Mesothelial cell of epicardium (in vitro differentiated cells): ENCODE measurements around the gene PRSS12. TPM values are rescaled to one million over a fixed set of nuclear protein-coding genes. Genes with fewer than 3 reads are reported as not detected.

Source experiments
- DNase-seq, 2 experiments: peaks; one replicate each; pipeline ENCODE4 v3.0.0; 2021; ENCODE audit warnings: low spot score in 2 of 2; ENCODE audit not compliant: unreplicated experiment in 2 of 2
- H3K27ac Mint-ChIP-seq: 2 replicates; pipeline ENCODE4 v1.8.0; 2021; ENCODE audit warnings: mixed read lengths
- H3K27me3 Mint-ChIP-seq: 2 replicates; pipeline ENCODE4 v1.8.0; 2021; ENCODE audit warnings: low read depth, mixed read lengths
- H3K36me3 Mint-ChIP-seq: 2 replicates; pipeline ENCODE4 v1.8.0; 2021; ENCODE audit warnings: mixed read lengths
- H3K4me1 Mint-ChIP-seq: 2 replicates; pipeline ENCODE4 v1.8.0; 2021; ENCODE audit warnings: mixed read lengths
- H3K4me3 Mint-ChIP-seq: 2 replicates; pipeline ENCODE4 v1.8.0; 2021; ENCODE audit warnings: mild to moderate bottlenecking, moderate library complexity, mixed read lengths
- H3K9me3 Mint-ChIP-seq: 2 replicates; pipeline ENCODE4 v1.8.0; 2021; ENCODE audit warnings: mixed read lengths
- total RNA-seq: library from RNA; stranded (reverse); gene quantifications from 3 replicates; pipeline ENCODE4 v1.2.1, GENCODE V29; 2021
- TF ChIP-seq, protein P1 (sequence below): fragments of 200-600 bp; sonication (generic); IDR thresholded peaks from one replicate; pipeline ENCODE4 v1.5.0; 2021; ENCODE audit warnings: antibody characterized with exemption; ENCODE audit not compliant: unreplicated experiment

The PRSS12 gene
- total RNA-seq, 1 donor from 2014 or later, result 46.7 TPM

- no peaks in the 10 kb centered on the region for H3K9me3 Mint-ChIP-seq
- no peaks in the 10 kb centered on the region for H3K36me3 Mint-ChIP-seq
- TF ChIP-seq, protein P1, sequence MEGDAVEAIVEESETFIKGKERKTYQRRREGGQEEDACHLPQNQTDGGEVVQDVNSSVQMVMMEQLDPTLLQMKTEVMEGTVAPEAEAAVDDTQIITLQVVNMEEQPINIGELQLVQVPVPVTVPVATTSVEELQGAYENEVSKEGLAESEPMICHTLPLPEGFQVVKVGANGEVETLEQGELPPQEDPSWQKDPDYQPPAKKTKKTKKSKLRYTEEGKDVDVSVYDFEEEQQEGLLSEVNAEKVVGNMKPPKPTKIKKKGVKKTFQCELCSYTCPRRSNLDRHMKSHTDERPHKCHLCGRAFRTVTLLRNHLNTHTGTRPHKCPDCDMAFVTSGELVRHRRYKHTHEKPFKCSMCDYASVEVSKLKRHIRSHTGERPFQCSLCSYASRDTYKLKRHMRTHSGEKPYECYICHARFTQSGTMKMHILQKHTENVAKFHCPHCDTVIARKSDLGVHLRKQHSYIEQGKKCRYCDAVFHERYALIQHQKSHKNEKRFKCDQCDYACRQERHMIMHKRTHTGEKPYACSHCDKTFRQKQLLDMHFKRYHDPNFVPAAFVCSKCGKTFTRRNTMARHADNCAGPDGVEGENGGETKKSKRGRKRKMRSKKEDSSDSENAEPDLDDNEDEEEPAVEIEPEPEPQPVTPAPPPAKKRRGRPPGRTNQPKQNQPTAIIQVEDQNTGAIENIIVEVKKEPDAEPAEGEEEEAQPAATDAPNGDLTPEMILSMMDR, result no peak
- no peak overlapping the region for H3K4me3 Mint-ChIP-seq
- peaks cover 8% of the 10 kb centered on the region for H3K4me1 Mint-ChIP-seq
- H3K27me3 Mint-ChIP-seq, result no peaks in the 10 kb centered on the region
- DNase-seq, result no peak
- peak overlapping the region; percentile 50 for H3K27ac Mint-ChIP-seq
Observed at GRCh38 chr4:118363166-118363565, 10.4 kb upstream of the PRSS12 start.

DNA sequence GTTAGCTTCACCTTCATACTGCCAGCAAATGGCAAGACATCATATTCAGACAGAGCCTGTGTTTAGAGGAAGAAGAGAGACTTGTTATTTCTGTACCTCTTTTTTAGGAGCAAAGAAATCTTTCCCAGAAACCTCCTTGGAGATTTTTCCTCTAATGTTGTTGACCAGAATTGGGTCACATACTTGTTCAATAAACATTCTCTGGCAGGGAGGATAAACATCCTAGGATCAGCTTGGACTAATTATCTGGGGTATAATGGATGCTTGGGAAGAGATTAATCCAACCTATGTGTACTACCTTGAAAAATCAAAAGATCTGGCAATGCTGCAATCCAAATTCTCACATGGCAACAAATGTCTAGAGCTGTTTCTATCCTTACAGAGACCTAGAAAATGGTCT is 8.4 kb upstream of the PRSS12 start:
- peaks cover 17% of the 10 kb centered on the region for H3K4me1 Mint-ChIP-seq
- H3K9me3 Mint-ChIP-seq, result no peaks in the 10 kb centered on the region
- no peak overlapping the region for H3K4me3 Mint-ChIP-seq
- TF ChIP-seq, protein P1, result no peak
- DNase-seq, result no peak
- H3K27me3 Mint-ChIP-seq, result no peaks in the 10 kb centered on the region
- H3K27ac Mint-ChIP-seq, result no peak overlapping the region
- H3K36me3 Mint-ChIP-seq, result no peaks in the 10 kb centered on the region

DNA sequence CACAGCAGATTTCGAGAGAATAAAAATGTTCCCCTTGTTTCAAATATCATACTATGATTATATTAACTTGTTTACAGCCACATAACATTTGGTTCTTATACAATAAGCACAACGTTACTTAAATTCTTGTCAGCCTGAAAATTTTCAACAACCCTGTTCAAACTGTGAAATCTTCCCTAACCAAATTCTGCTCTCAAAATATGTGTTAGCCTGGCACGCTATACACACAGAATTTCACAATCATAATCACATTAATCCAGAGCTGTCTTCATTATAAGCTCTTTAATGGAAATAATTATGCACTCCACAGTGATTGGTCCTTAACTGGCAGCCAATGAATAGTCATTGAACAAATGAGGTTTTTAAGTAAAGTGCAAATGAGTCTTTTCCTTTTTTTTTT is 7.3 kb upstream of the PRSS12 start:
- H3K4me3 Mint-ChIP-seq, result no peak overlapping the region
- H3K27me3 Mint-ChIP-seq, result no peaks in the 10 kb centered on the region
- no peaks in the 10 kb centered on the region for H3K9me3 Mint-ChIP-seq
- TF ChIP-seq, protein P1, result no peak
- H3K27ac Mint-ChIP-seq, result no peak overlapping the region
- H3K36me3 Mint-ChIP-seq, result no peaks in the 10 kb centered on the region
- H3K4me1 Mint-ChIP-seq, result peaks cover 27% of the 10 kb centered on the region
- no peak for DNase-seq

GRCh38 chr4:118357601-118358000 is 4.8 kb upstream of the PRSS12 start:
- H3K4me3 Mint-ChIP-seq, result no peak overlapping the region
- H3K9me3 Mint-ChIP-seq, result no peaks in the 10 kb centered on the region
- TF ChIP-seq, protein P1, result no peak
- H3K27ac Mint-ChIP-seq, result no peak overlapping the region
- peaks cover 38% of the 10 kb centered on the region for H3K4me1 Mint-ChIP-seq
- H3K36me3 Mint-ChIP-seq, result no peaks in the 10 kb centered on the region
- H3K27me3 Mint-ChIP-seq, result peaks cover 7% of the 10 kb centered on the region
- no peak for DNase-seq

GRCh38 chr4:118356731-118357130 is 3.9 kb upstream of the PRSS12 start:
- H3K27me3 Mint-ChIP-seq, result peaks cover 10% of the 10 kb centered on the region
- H3K4me1 Mint-ChIP-seq, result peaks cover 41% of the 10 kb centered on the region
- no peak for DNase-seq
- no peak overlapping the region for H3K4me3 Mint-ChIP-seq
- TF ChIP-seq, protein P1, result no peak
- no peaks in the 10 kb centered on the region for H3K9me3 Mint-ChIP-seq
- H3K36me3 Mint-ChIP-seq, result no peaks in the 10 kb centered on the region
- no peak overlapping the region for H3K27ac Mint-ChIP-seq

GRCh38 chr4:118356111-118356510 is 3.3 kb upstream of the PRSS12 start:
- Mint-ChIP-seq H3K4me1 (peaks cover 48% of the 10 kb centered on the region), H3K27me3 (peaks cover 11% of the 10 kb centered on the region), H3K36me3 (no peaks in the 10 kb centered on the region), H3K9me3 (no peaks in the 10 kb centered on the region), H3K4me3 (no peak overlapping the region), H3K27ac (peak overlapping the region; percentile 77)
- TF ChIP-seq, protein P1, result no peak
- no peak for DNase-seq
